Astrocyte (in vitro differentiated cells and primary cell): Measurements from ENCODE around the gene CNIH3.

Experiments used
- CTCF ChIP-seq: IDR thresholded peaks from 2 replicates; pipeline ENCODE4 v1.5.1; 2011; ENCODE audit warnings: low read depth, mild to moderate bottlenecking, inconsistent platforms, low read length, moderate library complexity; ENCODE audit not compliant: insufficient read depth
- EZH2 ChIP-seq: IDR thresholded peaks from 2 replicates; pipeline ENCODE4 v1.6.1; 2012; ENCODE audit warnings: mild to moderate bottlenecking, low read length, inconsistent platforms; ENCODE audit not compliant: insufficient read depth

DNA sequence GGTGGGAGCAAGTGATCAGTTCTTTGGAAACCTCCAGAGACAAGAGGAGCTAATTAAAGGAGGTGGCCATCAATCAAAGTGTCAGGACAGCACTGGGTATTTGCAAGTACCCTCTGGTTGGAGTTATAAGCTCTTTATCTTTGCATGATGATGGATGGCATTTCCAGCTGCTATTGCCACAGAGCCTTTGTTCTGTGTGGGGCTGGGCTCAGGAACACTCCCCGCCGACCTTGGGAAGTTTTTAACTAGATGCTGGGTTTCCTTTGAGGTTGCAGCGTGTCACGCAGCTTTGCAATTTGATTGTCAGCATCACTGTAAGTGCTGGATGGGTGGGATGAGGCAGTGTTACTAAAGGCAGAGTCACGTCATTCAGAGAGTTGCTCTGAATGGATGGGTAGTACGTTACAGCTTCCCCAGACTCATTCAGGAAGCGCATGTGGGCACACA lies 68.9 kb downstream of the CNIH3 start:
- TF ChIP-seq CTCF = no peak
- no peak for TF ChIP-seq EZH2
